AG04450 (cell line): ENCODE results near the gene FEM1B. TPM values are rescaled to one million over a fixed set of nuclear protein-coding genes. Genes with fewer than 3 reads are reported as not detected.

Source experiments
- CTCF ChIA-PET: fragments of 300-600, 350-600 bp; formaldehyde crosslinking; extraction: SDS; loops from one replicate; lab custom pipeline; 2022; ENCODE audit warnings: antibody characterized with exemption, inconsistent platforms; lab: Charles Lee
- POLR2A ChIA-PET: fragments of 350-600 bp; formaldehyde crosslinking; extraction: SDS; loops from one replicate; lab custom pipeline; 2021; ENCODE audit warnings: antibody characterized with exemption, inconsistent platforms; lab: Yijun Ruan, JAX
- DNase-seq: peaks from one replicate; pipeline ENCODE4 v3.0.0-alpha.2; 2011; ENCODE audit warnings: low read depth, low spot score
- H3K27ac ChIP-seq: one replicate; pipeline ENCODE4 v1.5.1; 2012; ENCODE audit warnings: low read depth, low read length, control low read depth
- H3K27me3 ChIP-seq: one replicate; pipeline ENCODE4 v1.6.0; 2012; ENCODE audit warnings: low read length; ENCODE audit not compliant: control insufficient read depth, insufficient read depth
- H3K4me3 ChIP-seq: 2 replicates; pipeline ENCODE4 v1.5.1; 2011; ENCODE audit warnings: mild to moderate bottlenecking, low read depth, low read length, control low read depth
- H3K9me3 ChIP-seq: 2 replicates; pipeline ENCODE4 v1.5.1; 2012; ENCODE audit warnings: low read length; ENCODE audit not compliant: control insufficient read depth, insufficient read depth
- CTCF ChIP-seq: IDR thresholded peaks from 2 replicates; pipeline ENCODE4 v1.5.1; 2011; ENCODE audit warnings: low read depth, low read length, control low read depth, inconsistent platforms
- polyA plus RNA-seq: library from polyadenylated mRNA; depleted of rRNA; stranded (reverse); fragments of >200 nt; gene quantifications from 2 replicates; pipeline ENCODE4 v1.2.3, GENCODE V29; 2011

The FEM1B gene
- polyA plus RNA-seq, 1 experiment, result 46.5 TPM

GRCh38 chr15:68272721-68273271 is 4.7 kb upstream of the FEM1B start:
- DNase-seq, result no peak
- POLR2A ChIA-PET, result no interaction called here

GRCh38 chr15:68274201-68274848 is 3.2 kb upstream of the FEM1B start:
- H3K27me3 ChIP-seq, result no peaks in the 10 kb centered on the region
- no peak for DNase-seq
- CTCF ChIA-PET, result interaction anchor here (1.4 to 2.3 kb wide), 2 partner anchors 21 to 32 kb away, joined by 3 to 12 read pairs; no protein-coding TSS in a partner anchor
- TF ChIP-seq CTCF, result no peak
- H3K27ac ChIP-seq, result no peak overlapping the region
- POLR2A ChIA-PET, result interaction anchor here (0.6 kb wide), 1 partner anchor 651 kb away, joined by 3 read pairs; no protein-coding TSS in a partner anchor
- no peaks in the 10 kb centered on the region for H3K9me3 ChIP-seq
- H3K4me3 ChIP-seq, result no peak overlapping the region

More at GRCh38 chr15:68272721-68273271, 4.7 kb upstream of the FEM1B start:
- CTCF ChIA-PET, result interaction anchor here (0.6 to 1.4 kb wide), 3 partner anchors 8 to 34 kb away, joined by 3 to 7 read pairs (median 3); no protein-coding TSS in a partner anchor
- Histone ChIP-seq H3K4me3 (no peak overlapping the region), H3K27me3 (no peaks in the 10 kb centered on the region), H3K27ac (peak overlapping the region; percentile 83), H3K9me3 (no peaks in the 10 kb centered on the region)
- no peak for TF ChIP-seq CTCF

GRCh38 chr15:68275165-68275746 is 2.3 kb upstream of the FEM1B start:
- Histone ChIP-seq H3K27me3 (no peaks in the 10 kb centered on the region), H3K9me3 (no peaks in the 10 kb centered on the region), H3K4me3 (no peak overlapping the region), H3K27ac (peak overlapping the region; percentile 73)
- peak; percentile 68 for DNase-seq
- CTCF ChIA-PET, result interaction anchor here (1.0 to 2.3 kb wide), 2 partner anchors 11 to 22 kb away, joined by 3 to 12 read pairs; no protein-coding TSS in a partner anchor
- POLR2A ChIA-PET, result interaction anchor here (0.6 kb wide), 1 partner anchor 650 kb away, joined by 3 read pairs; no protein-coding TSS in a partner anchor
- no peak for TF ChIP-seq CTCF

GRCh38 chr15:68276668-68277067 is 877 bp upstream of the FEM1B start:
- ChIA-PET POLR2A (interaction anchor here (0.8 to 2.1 kb wide), 6 partner anchors 12 to 57 kb away, joined by 3 to 13 read pairs (median 4); no protein-coding TSS in a partner anchor), CTCF (interaction anchor here (2.3 to 2.5 kb wide), 2 partner anchors 24 to 29 kb away, joined by 12 to 14 read pairs; no protein-coding TSS in a partner anchor)
- Histone ChIP-seq H3K4me3 (peak overlapping the region; percentile 96), H3K27ac (peak overlapping the region; percentile 94), H3K9me3 (no peaks in the 10 kb centered on the region), H3K27me3 (no peaks in the 10 kb centered on the region)
- no peak for DNase-seq
- TF ChIP-seq CTCF, result no peak
